Large intestine (tissue), 12 donors: Measurements from ENCODE around the gene ARHGEF6. TPM values are rescaled to one million over a fixed set of nuclear protein-coding genes. Genes with fewer than 3 reads are reported as not detected.
"Not testable (repeated sequence)": the region's sequence is repeated elsewhere in the genome, so short reads cannot be mapped to it uniquely, and the experiment has no call there.

Experiments
- DNase-seq, 2 donors: peaks; one replicate each; pipeline versions ENCODE4 v3.0.0 to v3.0.0-alpha.2; 2013
- H3K27ac ChIP-seq: one replicate; pipeline ENCODE4 v1.5.1; 2013; ENCODE audit warnings: low read length
- H3K27me3 ChIP-seq: 2 replicates; pipeline ENCODE4 v1.6.1; 2013; ENCODE audit warnings: low read length; ENCODE audit not compliant: control insufficient read depth, insufficient read depth
- H3K36me3 ChIP-seq: 2 replicates; pipeline ENCODE4 v1.6.1; 2013; ENCODE audit warnings: low read length; ENCODE audit not compliant: control insufficient read depth, insufficient read depth
- H3K4me1 ChIP-seq: one replicate; pipeline ENCODE4 v1.6.1; 2013; ENCODE audit warnings: low read length; ENCODE audit not compliant: control insufficient read depth, insufficient read depth
- H3K4me3 ChIP-seq: one replicate; pipeline ENCODE4 v1.5.1; 2013; ENCODE audit warnings: low read length
- H3K9me3 ChIP-seq: one replicate; pipeline ENCODE4 v1.6.1; 2013; ENCODE audit warnings: mild to moderate bottlenecking, low read depth, low read length, moderate library complexity; ENCODE audit not compliant: control insufficient read depth
- WGBS: methylation state at CpG from one replicate; pipeline ENCODE4 v1.1.5; 2013; ENCODE audit warnings: low lambda C conversion rate; ENCODE audit not compliant: insufficient coverage; 5-methylcytosine and 5-hydroxymethylcytosine counted together
- long read RNA-seq, 11 donors: transcript quantifications; one replicate each; lab custom pipeline, GENCODE V29; 2026
- polyA plus RNA-seq: library from polyadenylated mRNA; unstranded; fragments of 120-200 nt; gene quantifications from one replicate; pipeline ENCODE4 v1.2.1, GENCODE V29; 2013

The ARHGEF6 gene
- polyA plus RNA-seq, result 8.7 TPM
- long read RNA-seq, donor 1, result 0 reads
- long read RNA-seq, donor 2, result 0 reads
- long read RNA-seq, donor 3, partial matches to known transcripts, result 9 of 9 reads
- long read RNA-seq, donor 3, other reads (novel, unspliced or antisense), result 0 of 9 reads
- long read RNA-seq, donor 4, result 0 reads
- long read RNA-seq, donor 5, result 0 reads
- long read RNA-seq, donor 6, full-length matches to known transcripts, result 1 of 1 reads
- long read RNA-seq, donor 6, partial matches to known transcripts, result 0 of 1 reads
- long read RNA-seq, donor 6, other reads (novel, unspliced or antisense), result 0 of 1 reads
- long read RNA-seq, donor 7, result 0 reads
- long read RNA-seq, donor 8, result 0 reads
- long read RNA-seq, donor 9, result 0 reads
- long read RNA-seq, donor 10, result 0 reads
- long read RNA-seq, donor 11, result 0 reads

- no CpG with 5 or more reads among the region's 10 CpGs for WGBS
- DNase-seq, result no peak
- Histone ChIP-seq H3K4me3 (no peak within 1 kb of the TSS), H3K4me1 (no peaks in the 10 kb centered on the region), H3K9me3 (no peaks in the 10 kb centered on the region), H3K27me3 (no peaks in the 10 kb centered on the region), H3K36me3 (no peaks in the 10 kb centered on the region), H3K27ac (no peak within 1 kb of the TSS)
Observed at GRCh38 chrX:136780763-136781162, at the start of gene ARHGEF6. ARHGEF6 (minus strand) TSS chrX:136780932; CDS start chrX:136780882, 50 bp downstream.

GRCh38 chrX:136829413-136829812 lies 48.7 kb upstream of the ARHGEF6 start:
- Histone ChIP-seq H3K4me3 (no peak overlapping the region), H3K27me3 (no peaks in the 10 kb centered on the region), H3K9me3 (no peaks in the 10 kb centered on the region), H3K27ac (no peak overlapping the region), H3K36me3 (no peaks in the 10 kb centered on the region), H3K4me1 (no peaks in the 10 kb centered on the region)
- WGBS, result no CpG with 5 or more reads among the region's 5 CpGs
- DNase-seq, result no peak

GRCh38 chrX:136828830-136829229 lies 48.1 kb upstream of the ARHGEF6 start:
- Histone ChIP-seq H3K27me3 (no peaks in the 10 kb centered on the region), H3K4me3 (no peak overlapping the region), H3K27ac (no peak overlapping the region), H3K9me3 (no peaks in the 10 kb centered on the region), H3K4me1 (no peaks in the 10 kb centered on the region), H3K36me3 (no peaks in the 10 kb centered on the region)
- DNase-seq, result no peak
- no CpG with 5 or more reads among the region's 1 CpG for WGBS

- no peaks in the 10 kb centered on the region for H3K4me1 ChIP-seq
- no peaks in the 10 kb centered on the region for H3K27me3 ChIP-seq
- no CpG with 5 or more reads among the region's 3 CpGs for WGBS
Observed at GRCh38 chrX:136827026-136827425, 46.3 kb upstream of the ARHGEF6 start.

GRCh38 chrX:136825771-136826170 lies 45.0 kb upstream of the ARHGEF6 start:
- no peaks in the 10 kb centered on the region for H3K9me3 ChIP-seq
- no peaks in the 10 kb centered on the region for H3K27me3 ChIP-seq
- WGBS, result no CpG with 5 or more reads among the region's 2 CpGs
- no peaks in the 10 kb centered on the region for H3K4me1 ChIP-seq
- H3K36me3 ChIP-seq, result no peaks in the 10 kb centered on the region
- no peak overlapping the region for H3K4me3 ChIP-seq
- DNase-seq, result no peak
- no peak overlapping the region for H3K27ac ChIP-seq

More at GRCh38 chrX:136827026-136827425, 46.3 kb upstream of the ARHGEF6 start:
- no peak overlapping the region for H3K27ac ChIP-seq
- no peak overlapping the region for H3K4me3 ChIP-seq
- H3K9me3 ChIP-seq, result no peaks in the 10 kb centered on the region
- H3K36me3 ChIP-seq, result no peaks in the 10 kb centered on the region
- DNase-seq, result no peak

GRCh38 chrX:136823175-136823574 lies 42.4 kb upstream of the ARHGEF6 start:
- Histone ChIP-seq H3K27me3 (no peaks in the 10 kb centered on the region), H3K36me3 (no peaks in the 10 kb centered on the region), H3K27ac (no peak overlapping the region), H3K4me1 (no peaks in the 10 kb centered on the region), H3K9me3 (no peaks in the 10 kb centered on the region), H3K4me3 (no peak overlapping the region)
- DNase-seq, result no peak
- WGBS, result no CpG with 5 or more reads among the region's 1 CpG

- Histone ChIP-seq H3K36me3 (no peaks in the 10 kb centered on the region), H3K27me3 (no peaks in the 10 kb centered on the region), H3K9me3 (no peaks in the 10 kb centered on the region), H3K27ac (no peak overlapping the region), H3K4me1 (no peaks in the 10 kb centered on the region), H3K4me3 (no peak overlapping the region)
- no peak for DNase-seq
- WGBS, result no CpG with 5 or more reads among the region's 5 CpGs
Observed at GRCh38 chrX:136822337-136823095, 41.8 kb upstream of the ARHGEF6 start.

GRCh38 chrX:136819756-136820155 lies 39.0 kb upstream of the ARHGEF6 start:
- H3K9me3 ChIP-seq, H3K4me3 ChIP-seq, DNase-seq, H3K4me1 ChIP-seq, H3K27ac ChIP-seq, H3K36me3 ChIP-seq, H3K27me3 ChIP-seq: not testable (repeated sequence)
- WGBS, result no CpG with 5 or more reads among the region's 9 CpGs

- H3K4me3 ChIP-seq, result no peak overlapping the region
- WGBS, result no CpG with 5 or more reads among the region's 5 CpGs
- no peaks in the 10 kb centered on the region for H3K4me1 ChIP-seq
- no peaks in the 10 kb centered on the region for H3K9me3 ChIP-seq
- H3K36me3 ChIP-seq, result no peaks in the 10 kb centered on the region
- H3K27ac ChIP-seq, result no peak overlapping the region
- peak in 1 of 2 donors; percentile 3 for DNase-seq
- H3K27me3 ChIP-seq, result no peaks in the 10 kb centered on the region
Observed at GRCh38 chrX:136819031-136819703, 38.4 kb upstream of the ARHGEF6 start.

GRCh38 chrX:136816975-136817374 lies 36.2 kb upstream of the ARHGEF6 start:
- H3K9me3 ChIP-seq, result no peaks in the 10 kb centered on the region
- no peak overlapping the region for H3K4me3 ChIP-seq
- H3K4me1 ChIP-seq, result no peaks in the 10 kb centered on the region
- no peaks in the 10 kb centered on the region for H3K36me3 ChIP-seq
- DNase-seq, result no peak
- no peaks in the 10 kb centered on the region for H3K27me3 ChIP-seq
- no CpG with 5 or more reads among the region's 3 CpGs for WGBS
- no peak overlapping the region for H3K27ac ChIP-seq
